GM19395 (cell line): ENCODE measurements around the gene CLIP3.
A peak's percentile ranks its signal among the peaks of the same experiment; 100 is the strongest.
"Not testable (repeated sequence)": the region's sequence is repeated elsewhere in the genome, so short reads cannot be mapped to it uniquely, and the experiment has no call there.

Source experiments
- ATAC-seq: cut with Tn5 transposase; IDR thresholded peaks from one replicate; pipeline ENCODE4 v1.9.1; 2021; ENCODE audit warnings: mild to moderate bottlenecking, moderate library complexity; ENCODE audit not compliant: unreplicated experiment

Gene CLIP3

GRCh38 chr19:36047835-36048234 lies 15.2 kb upstream of the CLIP3 start:
- no peak for ATAC-seq

GRCh38 chr19:36046443-36047050 lies 13.9 kb upstream of the CLIP3 start:
- ATAC-seq: no peak

GRCh38 chr19:36043952-36044351 lies 11.3 kb upstream of the CLIP3 start:
- ATAC-seq: no peak

- ATAC-seq: no peak
These were observed 9.2 kb upstream of the CLIP3 start for GRCh38 chr19:36041831-36042230.

DNA sequence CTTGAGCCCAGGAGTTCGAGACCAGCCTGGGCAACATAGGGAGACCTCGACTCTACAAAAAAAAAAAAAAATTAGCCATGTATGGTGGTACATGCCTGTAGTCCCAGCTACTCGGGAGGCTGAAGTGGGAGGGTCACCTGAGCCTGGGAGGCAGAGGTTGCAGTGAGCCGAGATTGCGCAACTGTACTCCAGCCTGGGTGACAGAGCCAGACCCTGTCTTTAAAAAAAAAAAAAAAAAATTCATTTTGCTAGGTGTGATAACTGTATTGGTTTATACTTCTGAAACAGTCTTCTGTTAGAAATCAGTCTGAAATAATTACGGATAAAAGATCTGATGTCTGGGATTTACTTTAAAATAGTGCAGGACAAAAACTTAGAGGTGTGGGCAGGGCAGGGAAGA lies 8.4 kb upstream of the CLIP3 start:
- ATAC-seq: not testable (repeated sequence)

GRCh38 chr19:36040495-36040894 lies 7.8 kb upstream of the CLIP3 start:
- no peak for ATAC-seq

DNA sequence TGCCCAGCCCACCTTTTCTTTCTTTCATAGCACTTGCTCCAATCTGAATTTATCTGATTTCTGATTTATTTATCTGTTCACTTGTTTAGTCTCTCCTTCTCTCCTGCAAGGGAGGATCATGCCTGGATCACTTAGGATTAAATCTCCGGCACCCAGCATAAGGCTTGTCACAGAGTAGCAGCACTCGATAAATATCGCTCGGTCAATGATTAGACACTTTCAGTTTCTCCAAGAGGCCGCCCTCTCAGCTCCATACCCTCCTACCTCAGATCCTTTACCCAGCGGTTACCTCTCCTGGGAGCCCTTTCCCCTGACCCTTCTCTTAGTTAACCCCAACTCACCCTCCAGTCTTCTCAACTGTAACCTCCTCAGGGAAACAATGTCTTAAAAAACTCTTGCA lies 1.4 kb downstream of the CLIP3 start:
- no peak for ATAC-seq

DNA sequence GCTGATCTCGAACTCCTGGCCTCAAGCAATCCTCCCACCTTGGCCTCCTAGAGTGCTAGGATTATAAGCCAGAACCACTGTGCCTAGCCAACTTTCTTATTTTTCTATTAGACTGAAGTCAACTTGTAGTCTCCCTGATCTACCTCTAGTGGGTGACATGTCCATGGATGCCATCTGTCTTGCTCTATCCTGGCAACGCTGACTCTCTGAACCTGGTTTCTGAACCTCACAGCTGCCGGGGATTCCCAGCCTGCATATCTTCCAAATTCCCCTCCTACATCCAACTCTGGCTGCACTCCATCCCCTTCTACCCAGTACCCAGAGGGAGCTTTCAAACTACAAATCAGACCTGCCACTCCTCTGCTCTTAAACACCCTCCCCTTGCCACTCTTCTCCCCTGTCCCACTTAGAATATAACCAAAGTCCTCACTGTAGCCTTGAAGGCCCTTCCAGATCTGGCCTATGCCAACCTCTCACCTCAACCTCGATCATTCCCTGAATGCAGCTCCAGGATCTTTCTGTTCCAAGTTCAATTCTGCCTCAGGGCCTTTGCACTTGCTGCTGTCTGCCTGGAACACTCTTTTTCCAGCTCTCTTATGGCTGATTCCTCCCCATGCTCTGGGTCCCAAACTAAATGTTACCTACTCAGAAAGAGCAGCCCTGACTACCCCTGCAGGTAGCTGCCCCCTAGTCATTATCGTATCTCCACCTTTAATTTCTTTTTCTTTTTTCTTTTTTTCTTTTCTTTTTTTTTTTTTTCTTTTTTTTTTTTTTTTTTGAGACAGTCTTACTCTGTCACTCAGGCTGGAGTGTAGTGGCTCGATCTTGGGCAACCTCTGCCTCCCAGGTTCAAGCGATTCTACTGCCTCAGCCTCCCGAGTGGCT lies 2.2 kb downstream of the CLIP3 start:
- ATAC-seq: no peak

GRCh38 chr19:36028313-36029041 lies 4.2 kb downstream of the CLIP3 start:
- ATAC-seq: no peak

- no peak for ATAC-seq
These were observed 5.0 kb downstream of the CLIP3 start for GRCh38 chr19:36027696-36028095.

DNA sequence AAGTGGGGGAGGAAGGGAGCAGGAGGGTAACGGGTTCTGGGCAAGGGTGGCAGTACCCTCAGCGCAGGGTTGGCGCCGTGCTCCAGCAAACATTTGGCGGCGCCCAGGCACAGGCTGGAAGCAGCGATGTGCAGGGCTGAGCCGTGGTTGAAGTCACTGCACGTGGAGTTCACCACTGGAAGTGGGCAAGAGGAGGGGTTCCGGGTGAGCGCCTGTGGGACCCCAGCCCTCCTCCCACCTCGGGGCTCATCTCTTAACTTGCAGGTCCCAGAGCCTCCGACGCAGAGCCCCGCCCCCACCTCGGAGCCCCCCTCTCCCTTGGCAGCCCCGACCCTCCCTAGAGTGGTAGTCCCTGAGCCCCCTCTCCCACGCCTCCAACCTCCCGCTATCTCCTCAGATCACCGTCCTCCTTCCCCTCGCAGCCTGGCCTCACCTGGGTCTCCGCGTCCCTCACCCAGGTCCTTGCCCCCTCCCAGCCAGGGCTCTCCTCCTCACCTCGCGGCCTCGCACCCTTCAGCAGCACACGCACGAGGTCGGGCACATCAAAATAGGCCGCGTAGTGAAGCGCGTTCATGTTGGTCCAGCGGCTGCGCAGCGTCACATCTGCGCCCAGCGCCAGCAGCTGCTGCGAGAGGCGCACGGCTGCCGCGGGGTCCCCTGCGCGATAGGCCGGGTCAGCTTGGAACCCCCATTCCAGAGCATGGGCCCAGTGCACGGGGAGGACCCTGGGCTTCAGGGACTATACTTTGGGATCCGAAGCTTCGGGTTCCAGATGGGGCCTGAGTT lies 6.4 kb downstream of the CLIP3 start:
- ATAC-seq: no peak

DNA sequence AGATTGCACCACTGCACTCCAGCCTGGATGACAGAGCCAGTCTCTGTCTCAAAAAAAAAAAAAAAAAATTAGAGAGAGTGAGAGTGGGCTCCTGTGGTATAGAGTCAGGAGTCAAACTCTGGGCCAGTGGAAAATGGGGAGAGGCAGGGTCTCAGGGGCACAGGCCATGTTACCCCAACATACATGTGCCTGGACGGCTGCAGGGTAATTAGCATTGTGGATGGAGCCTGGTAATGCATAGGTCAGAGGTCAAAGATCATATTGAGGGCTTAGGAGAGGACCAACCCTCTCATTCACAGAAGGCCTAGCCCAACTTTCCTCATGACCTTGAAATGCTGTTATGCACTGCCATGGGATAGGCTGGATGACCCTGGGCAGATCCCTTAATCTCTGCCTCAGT lies 7.1 kb downstream of the CLIP3 start:
- ATAC-seq: no peak

DNA sequence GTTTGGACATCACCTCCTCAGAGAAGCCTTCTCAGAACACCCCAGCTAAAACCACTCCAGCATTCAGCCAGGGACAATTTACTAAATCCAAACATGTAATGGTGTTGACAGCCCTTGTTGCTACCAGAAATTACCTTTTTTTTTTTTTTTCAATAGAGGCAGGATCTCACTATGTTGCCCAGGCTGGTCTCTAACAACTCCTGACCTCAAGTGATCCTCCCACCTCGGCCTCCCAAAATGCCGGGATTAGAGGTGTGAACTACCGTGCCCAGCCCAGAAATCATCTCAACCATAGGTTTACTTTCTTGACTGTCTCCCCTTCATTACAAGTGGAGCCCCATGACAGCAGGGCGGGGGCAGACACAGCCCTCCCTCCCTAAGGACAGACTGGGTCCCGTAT lies 9.2 kb downstream of the CLIP3 start:
- no peak for ATAC-seq

DNA sequence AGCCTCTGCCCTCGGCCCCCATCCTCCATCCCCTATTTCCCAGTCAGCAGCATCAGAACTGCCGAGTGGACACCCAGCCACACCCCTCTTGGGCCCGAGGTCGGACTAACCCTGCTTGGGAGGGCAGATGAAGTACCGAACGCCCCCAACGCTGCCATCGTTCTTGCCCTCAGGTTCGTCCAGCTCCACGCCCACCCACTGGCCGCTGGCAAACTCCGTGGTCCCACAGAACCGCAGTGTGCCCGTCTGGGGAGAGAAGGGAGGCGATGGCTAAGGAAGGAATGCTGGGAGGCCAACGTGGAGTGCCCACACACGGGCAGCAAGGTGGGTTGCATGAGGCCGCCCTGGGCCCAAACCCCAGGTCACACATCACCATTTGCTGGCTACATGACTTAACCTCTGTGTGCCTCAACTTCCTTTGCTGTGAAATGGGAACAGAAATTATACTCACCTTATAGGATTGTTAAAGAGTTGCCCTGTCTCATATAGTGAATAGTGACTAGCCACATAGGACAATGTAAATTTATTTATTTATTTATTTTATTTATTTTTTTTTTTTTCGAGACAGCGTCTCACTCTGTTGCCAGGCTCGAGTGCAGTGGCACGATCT lies 13.5 kb downstream of the CLIP3 start:
- no peak for ATAC-seq

GRCh38 chr19:36014012-36014924 lies 18.4 kb downstream of the CLIP3 start, which contains the start of gene ALKBH6:
ALKBH6 (minus strand) TSS chr19:36014213; CDS start chr19:36013397, 816 bp downstream.
- peak; percentile 97 for ATAC-seq

DNA sequence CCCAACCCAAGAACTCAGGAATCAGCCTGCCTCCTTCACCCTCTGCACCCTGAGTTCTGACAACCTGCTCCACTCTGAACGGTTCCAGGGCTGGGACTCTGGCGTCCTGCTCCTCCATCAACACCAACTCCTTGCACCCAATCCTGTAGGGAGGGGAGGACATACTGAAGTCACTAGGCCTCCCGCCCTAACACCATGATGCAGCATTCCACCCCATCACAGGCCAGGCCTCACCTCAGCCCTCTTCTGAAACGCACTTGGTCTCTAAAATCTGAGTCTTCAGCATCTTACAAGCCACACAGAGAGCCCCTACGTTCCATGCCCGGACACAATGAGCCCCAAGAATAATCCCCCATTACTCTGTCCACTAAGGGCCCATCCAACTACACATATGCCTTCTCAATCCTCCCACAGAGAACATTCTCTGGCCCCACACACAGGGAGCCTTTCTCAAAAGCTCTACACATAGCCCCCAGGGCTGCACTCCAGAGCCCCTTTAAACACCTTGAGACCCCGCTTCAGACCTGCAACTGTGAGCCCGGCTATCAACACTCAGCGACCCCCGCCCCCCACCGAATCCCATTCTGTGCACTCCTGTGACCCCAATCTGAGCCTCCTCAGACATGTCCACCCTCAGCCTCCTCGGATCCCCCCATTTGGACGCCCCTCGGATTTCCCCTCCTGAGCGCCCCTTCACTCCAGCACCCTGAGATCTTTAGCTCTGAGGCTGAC lies 19.2 kb downstream of the CLIP3 start:
- no peak for ATAC-seq

DNA sequence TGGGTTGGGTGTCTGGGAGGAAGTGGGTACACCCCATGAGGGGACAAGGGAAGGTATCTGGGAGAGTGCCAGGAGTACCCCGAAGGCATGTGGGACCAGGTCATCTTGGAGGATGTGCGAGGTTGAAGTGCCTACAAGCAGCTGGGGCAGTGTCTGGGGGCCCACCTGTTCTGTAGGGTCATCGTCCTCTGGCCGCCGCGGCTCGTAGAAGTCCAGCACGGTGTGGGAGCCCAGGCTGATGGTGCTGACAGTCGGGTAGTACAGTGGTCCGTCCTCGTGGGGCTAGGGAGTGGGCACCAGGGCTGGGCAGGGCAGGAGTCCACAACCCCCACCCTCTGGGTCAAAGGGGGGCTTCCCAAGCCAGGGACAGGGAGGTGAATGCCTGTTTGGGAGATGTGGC lies 22.3 kb downstream of the CLIP3 start:
- ATAC-seq: no peak

DNA sequence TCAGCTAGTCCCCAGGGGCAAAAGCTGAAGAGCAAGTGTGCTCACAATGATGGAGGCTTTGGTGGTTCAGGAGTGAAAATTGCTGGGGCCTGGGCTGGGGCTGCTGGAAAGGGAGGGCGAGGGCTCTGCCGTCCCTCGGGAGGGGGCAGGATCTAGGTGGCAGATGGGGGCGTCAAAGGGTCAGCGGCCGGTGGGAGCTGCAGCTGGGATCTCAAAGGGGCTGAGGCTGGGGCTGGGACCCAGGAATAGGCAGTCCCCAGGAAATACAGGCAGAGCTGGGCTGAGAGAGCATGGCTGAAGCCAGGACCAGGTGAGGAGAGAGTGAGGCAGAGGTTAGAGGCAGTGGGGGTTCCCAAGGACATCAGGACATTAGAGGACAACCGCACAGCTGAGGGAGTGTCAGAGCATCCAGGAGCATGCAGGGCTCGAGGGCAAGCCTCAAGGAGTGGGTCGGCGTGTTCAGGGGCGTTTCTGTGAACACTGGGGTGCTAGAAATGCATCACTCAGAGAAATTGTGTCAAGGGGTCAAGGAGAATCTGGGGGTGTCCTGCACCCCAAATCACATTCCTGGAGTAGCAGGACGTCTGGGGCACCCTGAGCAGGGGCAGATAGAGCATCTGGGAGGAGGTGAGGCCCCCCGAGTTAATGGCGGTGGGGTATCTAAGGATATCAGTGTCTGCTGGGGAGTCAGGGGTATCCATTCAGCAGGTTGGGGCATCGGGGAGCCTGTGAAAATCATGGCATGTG lies 22.9 kb downstream of the CLIP3 start:
- no peak for ATAC-seq
